ENCODE data around the gene CDK11B.

DNA sequence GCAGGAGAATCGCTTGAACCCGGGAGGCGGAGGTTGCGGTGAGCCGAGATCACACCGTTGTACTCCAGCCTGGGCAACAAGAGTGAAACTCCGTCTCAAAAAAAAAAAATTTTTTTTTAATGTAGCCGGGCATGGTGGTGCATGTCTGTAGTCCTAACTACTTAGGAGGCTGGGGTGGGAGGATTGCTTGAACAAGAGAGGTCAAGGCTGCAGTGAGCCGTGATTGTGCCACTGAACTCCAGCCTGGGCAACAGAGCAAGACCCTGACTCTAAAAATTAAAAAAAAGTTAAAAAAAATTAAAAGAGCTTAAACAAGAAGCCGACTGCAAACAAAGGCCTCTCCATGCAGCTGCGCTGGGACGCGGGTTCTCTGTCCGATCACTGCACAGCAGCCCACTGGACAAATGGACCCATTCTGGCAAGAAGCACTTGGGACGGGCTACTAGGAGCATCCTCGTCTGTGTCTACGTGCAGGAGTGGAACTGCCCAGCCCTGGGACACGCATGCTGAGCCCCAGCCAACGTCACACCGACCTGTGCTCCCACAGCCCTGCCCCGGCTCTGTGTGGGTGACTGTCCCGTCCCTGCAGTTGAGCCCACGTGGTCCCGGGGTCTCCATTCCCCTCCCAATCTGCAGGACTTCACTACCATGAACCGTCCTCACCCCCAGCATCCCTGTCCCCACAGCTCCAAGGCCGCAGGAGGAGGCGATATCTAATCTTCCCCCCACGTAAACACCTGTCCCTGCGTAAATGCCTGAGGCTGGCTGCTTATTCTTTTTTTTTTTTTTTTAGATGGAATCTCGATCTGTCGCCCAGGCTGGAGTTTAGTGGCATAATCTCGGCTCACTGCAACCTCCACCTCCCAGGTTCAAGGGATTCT, 21.5 kb upstream of the CDK11B start:
- no peak for TF ChIP-seq EZH2 (IDR thresholded peaks at IDR 0.05; ENCODE audit: low read length)
- TF ChIP-seq, protein P1, sequence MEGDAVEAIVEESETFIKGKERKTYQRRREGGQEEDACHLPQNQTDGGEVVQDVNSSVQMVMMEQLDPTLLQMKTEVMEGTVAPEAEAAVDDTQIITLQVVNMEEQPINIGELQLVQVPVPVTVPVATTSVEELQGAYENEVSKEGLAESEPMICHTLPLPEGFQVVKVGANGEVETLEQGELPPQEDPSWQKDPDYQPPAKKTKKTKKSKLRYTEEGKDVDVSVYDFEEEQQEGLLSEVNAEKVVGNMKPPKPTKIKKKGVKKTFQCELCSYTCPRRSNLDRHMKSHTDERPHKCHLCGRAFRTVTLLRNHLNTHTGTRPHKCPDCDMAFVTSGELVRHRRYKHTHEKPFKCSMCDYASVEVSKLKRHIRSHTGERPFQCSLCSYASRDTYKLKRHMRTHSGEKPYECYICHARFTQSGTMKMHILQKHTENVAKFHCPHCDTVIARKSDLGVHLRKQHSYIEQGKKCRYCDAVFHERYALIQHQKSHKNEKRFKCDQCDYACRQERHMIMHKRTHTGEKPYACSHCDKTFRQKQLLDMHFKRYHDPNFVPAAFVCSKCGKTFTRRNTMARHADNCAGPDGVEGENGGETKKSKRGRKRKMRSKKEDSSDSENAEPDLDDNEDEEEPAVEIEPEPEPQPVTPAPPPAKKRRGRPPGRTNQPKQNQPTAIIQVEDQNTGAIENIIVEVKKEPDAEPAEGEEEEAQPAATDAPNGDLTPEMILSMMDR (optimal IDR thresholded peaks at IDR 0.05 in 1 of 3, IDR thresholded peaks at IDR 0.05 in 1 of 3, conservative IDR thresholded peaks at IDR 0.05 in 1 of 3; ENCODE audit: extremely low read depth in 1 of 3, insufficient read depth in 2 of 3, low read length in 3 of 3) = no peak
